Natural killer cell (primary cell): ENCODE data around the gene MET. TPM values are rescaled to one million over a fixed set of nuclear protein-coding genes. Genes with fewer than 3 reads are reported as not detected.

ENCODE experiments used
- ATAC-seq, 3 donors: fragments of 150-1000 bp in 2 of 3; fragments of 200-7000 bp in 1 of 3; cut with Tn5 transposase; 1 replicate in 1 of 3; 2 replicates in 2 of 3; pipeline ENCODE4 v1.10.0; 2021; ENCODE audit warnings: mild to moderate bottlenecking in 2 of 3, moderate library complexity in 2 of 3
- DNase-seq, 2 donors: peaks; one replicate each; pipeline versions ENCODE4 v3.0.0 to v3.0.0-alpha.2; 2013 to 2021; ENCODE audit warnings: mixed read lengths in 1 of 2
- H3K27ac ChIP-seq: one replicate; pipeline ENCODE4 v1.5.1; 2013; ENCODE audit warnings: mild to moderate bottlenecking, low read length
- H3K27me3 ChIP-seq: one replicate; pipeline ENCODE4 v1.6.1; 2013; ENCODE audit warnings: low read length; ENCODE audit not compliant: control insufficient read depth, insufficient read depth
- H3K36me3 ChIP-seq: one replicate; pipeline ENCODE4 v1.6.1; 2013; ENCODE audit warnings: low read length; ENCODE audit not compliant: control insufficient read depth, insufficient read depth
- H3K4me1 ChIP-seq: one replicate; pipeline ENCODE4 v1.6.1; 2013; ENCODE audit warnings: low read length; ENCODE audit not compliant: control insufficient read depth, insufficient read depth
- H3K4me3 ChIP-seq: one replicate; pipeline ENCODE4 v1.5.1; 2013; ENCODE audit warnings: low read length
- H3K9me3 ChIP-seq: one replicate; pipeline ENCODE4 v1.6.1; 2013; ENCODE audit warnings: low read length; ENCODE audit not compliant: control insufficient read depth, insufficient read depth
- H3K27ac Mint-ChIP-seq, 2 donors: one replicate each; pipeline ENCODE4 v1.8.0; 2022; ENCODE audit warnings: mild to moderate bottlenecking in 2 of 2, mixed read lengths in 2 of 2, moderate library complexity in 1 of 2
- H3K27me3 Mint-ChIP-seq, 2 donors: one replicate each; pipeline ENCODE4 v1.8.0; 2022; ENCODE audit warnings: low read depth in 2 of 2, mixed read lengths in 2 of 2
- H3K36me3 Mint-ChIP-seq: one replicate; pipeline ENCODE4 v1.8.0; 2022; ENCODE audit warnings: mixed read lengths
- H3K4me1 Mint-ChIP-seq, 2 donors: one replicate each; pipeline ENCODE4 v1.8.0; 2022; ENCODE audit warnings: mixed read lengths in 2 of 2
- H3K4me3 Mint-ChIP-seq: one replicate; pipeline ENCODE4 v1.8.0; 2022; ENCODE audit warnings: mild to moderate bottlenecking, moderate library complexity, mixed read lengths
- H3K9me3 Mint-ChIP-seq, 2 donors: one replicate each; pipeline ENCODE4 v1.8.0; 2022; ENCODE audit warnings: mixed read lengths in 2 of 2
- WGBS: methylation state at CpG from one replicate; pipeline ENCODE4 v1.1.7; 2013; ENCODE audit warnings: missing lambda C conversion rate; ENCODE audit not compliant: insufficient coverage; 5-methylcytosine and 5-hydroxymethylcytosine counted together
- intact Hi-C: fragments of 100-400 bp; cut with micrococcal nuclease; formaldehyde crosslinking; loops from one replicate; pipeline ENCODE4 v1.14.2; 2022
- total RNA-seq, 4 donors: library from RNA; stranded (reverse); fragments of 120-200 nt in 1 of 4; gene quantifications; one replicate each; pipeline versions ENCODE4 v1.2.3 to v1.2.4, GENCODE V29; 2013 to 2022
- TF ChIP-seq, protein P1 (sequence below): fragments of 200-600 bp; IDR thresholded peaks from one replicate; pipeline ENCODE4 v1.8.0; 2022; ENCODE audit warnings: antibody characterized with exemption

MET gene
- total RNA-seq, 3 donors from 2014 or later (not counting 1 experiment from before 2014, with no cell fraction given) = 0.16 TPM; not detected in 2

DNA sequence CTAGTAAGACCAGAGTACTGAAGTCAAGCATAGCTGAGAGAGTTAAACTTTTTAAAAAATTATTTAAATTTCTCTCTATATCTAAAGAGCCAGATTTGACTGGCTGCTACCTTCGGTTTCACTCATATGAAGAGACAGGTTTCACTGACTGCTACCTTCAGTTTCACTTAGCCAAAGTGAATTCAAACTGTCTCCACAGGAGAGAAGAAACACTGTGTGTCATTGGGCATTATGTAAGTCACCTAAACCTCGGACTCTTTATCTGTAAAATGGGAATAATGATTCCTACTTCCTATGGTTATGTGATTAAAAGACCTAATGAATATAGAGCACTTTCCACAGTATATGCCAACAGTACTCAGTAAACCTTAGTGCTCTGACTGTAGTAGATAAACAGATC is 41.6 kb upstream of the MET start:
- Histone ChIP-seq H3K4me1 (no peaks in the 10 kb centered on the region), H3K27me3 (no peaks in the 10 kb centered on the region), H3K36me3 (no peaks in the 10 kb centered on the region), H3K27ac (no peak overlapping the region), H3K9me3 (no peaks in the 10 kb centered on the region), H3K4me3 (no peak overlapping the region)
- no peaks in the 10 kb centered on the region for H3K4me1 Mint-ChIP-seq
- TF ChIP-seq, protein P1, sequence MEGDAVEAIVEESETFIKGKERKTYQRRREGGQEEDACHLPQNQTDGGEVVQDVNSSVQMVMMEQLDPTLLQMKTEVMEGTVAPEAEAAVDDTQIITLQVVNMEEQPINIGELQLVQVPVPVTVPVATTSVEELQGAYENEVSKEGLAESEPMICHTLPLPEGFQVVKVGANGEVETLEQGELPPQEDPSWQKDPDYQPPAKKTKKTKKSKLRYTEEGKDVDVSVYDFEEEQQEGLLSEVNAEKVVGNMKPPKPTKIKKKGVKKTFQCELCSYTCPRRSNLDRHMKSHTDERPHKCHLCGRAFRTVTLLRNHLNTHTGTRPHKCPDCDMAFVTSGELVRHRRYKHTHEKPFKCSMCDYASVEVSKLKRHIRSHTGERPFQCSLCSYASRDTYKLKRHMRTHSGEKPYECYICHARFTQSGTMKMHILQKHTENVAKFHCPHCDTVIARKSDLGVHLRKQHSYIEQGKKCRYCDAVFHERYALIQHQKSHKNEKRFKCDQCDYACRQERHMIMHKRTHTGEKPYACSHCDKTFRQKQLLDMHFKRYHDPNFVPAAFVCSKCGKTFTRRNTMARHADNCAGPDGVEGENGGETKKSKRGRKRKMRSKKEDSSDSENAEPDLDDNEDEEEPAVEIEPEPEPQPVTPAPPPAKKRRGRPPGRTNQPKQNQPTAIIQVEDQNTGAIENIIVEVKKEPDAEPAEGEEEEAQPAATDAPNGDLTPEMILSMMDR = no peak
- H3K36me3 Mint-ChIP-seq = no peaks in the 10 kb centered on the region
- peaks cover 11 to 14% of the 10 kb centered on the region in 2 donors for H3K27me3 Mint-ChIP-seq
- H3K4me3 Mint-ChIP-seq = no peak overlapping the region
- DNase-seq (no peak), ATAC-seq (no peak)
- WGBS = 60% methylated on average over 1 of the region's 2 CpGs
- intact Hi-C loops = no loop called here
- no peak overlapping the region for H3K27ac Mint-ChIP-seq
- no peaks in the 10 kb centered on the region for H3K9me3 Mint-ChIP-seq

DNA sequence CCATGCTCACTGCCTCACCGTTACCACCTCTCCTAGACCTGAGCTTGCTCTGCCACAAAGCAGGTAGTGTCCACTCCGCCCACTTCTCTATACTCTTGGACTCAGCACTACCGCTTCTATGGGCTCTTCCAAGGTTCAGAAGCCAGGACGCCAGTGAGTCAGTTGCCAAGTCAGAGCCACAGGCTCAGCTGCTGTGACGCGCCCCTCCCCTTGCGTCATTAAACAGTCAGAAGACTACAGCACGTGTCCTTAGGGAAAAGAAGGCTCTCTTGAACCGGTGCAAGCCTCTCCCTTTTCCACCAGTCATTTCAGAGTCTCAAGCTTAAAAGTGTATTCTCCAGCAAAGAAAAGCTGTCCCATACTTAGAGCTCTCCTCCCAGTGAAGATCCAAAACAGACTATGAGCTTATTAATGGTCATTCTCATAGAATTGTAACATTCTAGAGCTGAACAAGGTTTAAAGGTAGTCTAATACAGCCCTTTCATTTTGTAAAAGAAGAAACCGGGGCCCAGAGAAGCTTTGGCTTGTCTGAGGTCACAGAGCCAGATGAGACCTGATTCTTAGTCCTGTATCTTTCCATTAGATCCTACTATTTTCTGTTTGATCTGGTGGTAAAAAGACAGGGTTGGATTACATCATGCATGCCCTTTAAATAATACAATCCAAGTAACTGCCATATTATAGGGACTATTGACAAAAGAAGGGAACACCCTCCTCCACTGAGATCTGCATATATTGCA is 40.9 kb upstream of the MET start:
- no peak for DNase-seq

DNA sequence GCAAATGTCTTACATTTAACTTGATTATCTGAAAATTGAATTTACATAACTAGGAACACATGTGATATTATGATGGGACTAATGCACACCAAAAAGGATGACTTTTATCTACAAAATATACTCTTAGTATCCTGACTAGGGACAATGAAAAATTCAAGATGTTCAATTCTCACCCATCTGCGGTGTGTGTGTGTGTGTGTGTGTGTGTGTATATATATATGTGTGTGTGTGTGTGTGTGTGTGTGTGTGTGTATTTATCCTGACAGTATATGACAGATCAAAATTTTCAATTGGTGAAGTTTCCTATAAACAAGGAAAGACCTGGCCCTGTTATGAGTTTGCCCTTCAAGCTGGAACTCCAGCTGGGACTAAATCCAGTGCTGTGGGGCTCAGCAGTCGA is 40.3 kb upstream of the MET start:
- Mint-ChIP-seq H3K4me3 (no peak overlapping the region), H3K27ac (no peak overlapping the region), H3K36me3 (no peaks in the 10 kb centered on the region), H3K9me3 (no peaks in the 10 kb centered on the region), H3K4me1 (no peaks in the 10 kb centered on the region), H3K27me3 (peaks cover under 1 to 5% of the 10 kb centered on the region in 2 donors)
- Histone ChIP-seq H3K36me3 (no peaks in the 10 kb centered on the region), H3K27me3 (no peaks in the 10 kb centered on the region), H3K27ac (no peak overlapping the region), H3K4me1 (no peaks in the 10 kb centered on the region), H3K9me3 (no peaks in the 10 kb centered on the region), H3K4me3 (no peak overlapping the region)
- TF ChIP-seq, protein P1 = no peak
- intact Hi-C loops = no loop called here
- 100% methylated on average over 1 of the region's 2 CpGs for WGBS
- no peak for ATAC-seq
- DNase-seq = no peak

More for the DNA sequence above, 40.9 kb upstream of the MET start:
- peaks cover 6% of the 10 kb centered on the region in 2 donors for H3K27me3 Mint-ChIP-seq
- no peaks in the 10 kb centered on the region for H3K9me3 Mint-ChIP-seq
- H3K27ac Mint-ChIP-seq = no peak overlapping the region
- TF ChIP-seq, protein P1 = no peak
- H3K36me3 ChIP-seq = no peaks in the 10 kb centered on the region
- no peak overlapping the region for H3K4me3 Mint-ChIP-seq
- no peaks in the 10 kb centered on the region for H3K4me1 Mint-ChIP-seq
- ATAC-seq = peak in 1 of 3 donors; percentile 44
- H3K27ac ChIP-seq = no peak overlapping the region
- no peak overlapping the region for H3K4me3 ChIP-seq
- H3K4me1 ChIP-seq = no peaks in the 10 kb centered on the region
- no peaks in the 10 kb centered on the region for H3K9me3 ChIP-seq
- intact Hi-C loops = no loop called here
- H3K27me3 ChIP-seq = no peaks in the 10 kb centered on the region
- H3K36me3 Mint-ChIP-seq = no peaks in the 10 kb centered on the region
- WGBS = 88% methylated on average over 10 of the region's 10 CpGs

DNA sequence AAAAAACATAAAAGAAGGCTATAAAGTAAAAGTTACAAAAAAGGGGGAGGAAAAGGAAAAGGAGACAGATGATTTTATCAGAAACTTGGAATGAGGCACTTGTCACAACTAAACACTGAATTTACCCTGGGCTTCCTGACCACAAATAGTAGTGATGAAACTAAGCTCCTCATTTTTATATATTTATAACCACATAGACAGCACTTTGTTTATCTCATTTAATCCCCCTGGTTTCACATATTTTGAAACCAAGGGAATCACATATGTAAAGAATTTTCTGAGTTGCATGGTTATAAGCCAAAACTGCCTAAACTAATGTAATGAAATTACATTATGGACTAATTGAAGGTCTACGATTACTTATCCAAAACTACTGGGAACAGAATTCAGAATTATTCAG is 39.6 kb upstream of the MET start:
- no peaks in the 10 kb centered on the region for H3K4me1 Mint-ChIP-seq
- ATAC-seq = no peak
- intact Hi-C loops = no loop called here
- no peak overlapping the region for H3K27ac ChIP-seq
- no peaks in the 10 kb centered on the region for H3K27me3 ChIP-seq
- no peak overlapping the region for H3K4me3 Mint-ChIP-seq
- H3K4me3 ChIP-seq = no peak overlapping the region
- no peak for DNase-seq
- H3K36me3 ChIP-seq = no peaks in the 10 kb centered on the region
- H3K9me3 ChIP-seq = no peaks in the 10 kb centered on the region
- WGBS = no CpG with 5 or more reads among the region's 1 CpG
- no peaks in the 10 kb centered on the region for H3K4me1 ChIP-seq
- no peaks in the 10 kb centered on the region for H3K36me3 Mint-ChIP-seq
- peaks cover 0 to 5% of the 10 kb centered on the region in 2 donors for H3K27me3 Mint-ChIP-seq
- no peak overlapping the region for H3K27ac Mint-ChIP-seq
- no peaks in the 10 kb centered on the region for H3K9me3 Mint-ChIP-seq
- TF ChIP-seq, protein P1 = no peak
